Effector memory CD8-positive, alpha-beta T cell (primary cell): ENCODE measurements around the gene EAF1.
"Not testable (repeated sequence)": the region's sequence is repeated elsewhere in the genome, so short reads cannot be mapped to it uniquely, and the experiment has no call there.

Source experiments
- ATAC-seq: fragments of 150-1000 bp; cut with Tn5 transposase; replicated peaks from 2 replicates; pipeline ENCODE4 v1.10.0; 2021; ENCODE audit warnings: mild to moderate bottlenecking, moderate library complexity
- DNase-seq, 3 experiments: peaks; one replicate each; pipeline ENCODE4 v3.0.0; 2021
- H3K27ac Mint-ChIP-seq, 2 donors: one replicate each; pipeline ENCODE4 v1.8.0; 2022; ENCODE audit warnings: mild to moderate bottlenecking in 2 of 2, mixed read lengths in 2 of 2, moderate library complexity in 2 of 2
- H3K27me3 Mint-ChIP-seq, 2 donors: one replicate each; pipeline ENCODE4 v1.8.0; 2022; ENCODE audit warnings: mixed read lengths in 2 of 2
- H3K36me3 Mint-ChIP-seq: one replicate; pipeline ENCODE4 v1.8.0; 2022; ENCODE audit warnings: mild to moderate bottlenecking, moderate library complexity, mixed read lengths; ENCODE audit not compliant: insufficient read depth
- H3K4me1 Mint-ChIP-seq, 2 donors: one replicate each; pipeline ENCODE4 v1.8.0; 2022; ENCODE audit warnings: low read depth in 2 of 2, mixed read lengths in 2 of 2
- H3K4me3 Mint-ChIP-seq, 2 donors: one replicate each; pipeline ENCODE4 v1.8.0; 2022; ENCODE audit warnings: mild to moderate bottlenecking in 2 of 2, mixed read lengths in 2 of 2, moderate library complexity in 2 of 2
- H3K9me3 Mint-ChIP-seq, 2 donors: one replicate each; pipeline ENCODE4 v1.8.0; 2022; ENCODE audit warnings: mixed read lengths in 2 of 2

The EAF1 gene

GRCh38 chr3:15391007-15391406 lies 36.4 kb upstream of the EAF1 start:
- Mint-ChIP-seq H3K4me3 (no peak overlapping the region), H3K4me1 (peaks cover 0 to 3% of the 10 kb centered on the region in 2 donors), H3K36me3 (no peaks in the 10 kb centered on the region), H3K27me3 (no peaks in the 10 kb centered on the region), H3K9me3 (no peaks in the 10 kb centered on the region), H3K27ac (no peak overlapping the region)
- no peak for ATAC-seq
- DNase-seq, result no peak

- H3K4me1 Mint-ChIP-seq, H3K27me3 Mint-ChIP-seq, DNase-seq, H3K36me3 Mint-ChIP-seq, ATAC-seq, H3K4me3 Mint-ChIP-seq, H3K9me3 Mint-ChIP-seq, H3K27ac Mint-ChIP-seq: not testable (repeated sequence)
These were observed 34.1 kb upstream of the EAF1 start for GRCh38 chr3:15393252-15393651.

GRCh38 chr3:15398731-15399133 lies 28.7 kb upstream of the EAF1 start:
- DNase-seq, result peak in 2 of 3 experiments; percentile 8 to 37
- H3K27ac Mint-ChIP-seq, H3K9me3 Mint-ChIP-seq, H3K4me3 Mint-ChIP-seq, H3K36me3 Mint-ChIP-seq, H3K27me3 Mint-ChIP-seq, ATAC-seq: not testable (repeated sequence)
- peaks cover 19 to 25% of the 10 kb centered on the region in 2 donors for H3K4me1 Mint-ChIP-seq

GRCh38 chr3:15399970-15400369 lies 27.4 kb upstream of the EAF1 start:
- Mint-ChIP-seq H3K27ac (no peak overlapping the region), H3K4me3 (peak overlapping the region; percentile 52 to 61), H3K4me1 (peaks cover 19 to 25% of the 10 kb centered on the region in 2 donors), H3K9me3 (no peaks in the 10 kb centered on the region), H3K36me3 (peaks cover 4% of the 10 kb centered on the region), H3K27me3 (no peaks in the 10 kb centered on the region)
- ATAC-seq (peak; percentile 95), DNase-seq (peak in 2 of 3 experiments; percentile 35 to 43)

GRCh38 chr3:15401936-15402335 lies 25.5 kb upstream of the EAF1 start:
- H3K36me3 Mint-ChIP-seq, result peaks cover 4% of the 10 kb centered on the region
- peak overlapping the region in 1 of 2 donors; percentile 58 for H3K4me3 Mint-ChIP-seq
- H3K27ac Mint-ChIP-seq, result no peak overlapping the region
- no peaks in the 10 kb centered on the region for H3K9me3 Mint-ChIP-seq
- ATAC-seq (no peak), DNase-seq (no peak)
- H3K4me1 Mint-ChIP-seq, result peaks cover 19 to 25% of the 10 kb centered on the region in 2 donors
- H3K27me3 Mint-ChIP-seq, result no peaks in the 10 kb centered on the region

- no peaks in the 10 kb centered on the region for H3K9me3 Mint-ChIP-seq
- H3K27me3 Mint-ChIP-seq, result no peaks in the 10 kb centered on the region
- no peak overlapping the region for H3K4me3 Mint-ChIP-seq
- peaks cover 18 to 25% of the 10 kb centered on the region in 2 donors for H3K4me1 Mint-ChIP-seq
- H3K27ac Mint-ChIP-seq, result no peak overlapping the region
- no peak for DNase-seq
- H3K36me3 Mint-ChIP-seq, result peaks cover 5% of the 10 kb centered on the region
- no peak for ATAC-seq
These were observed 23.9 kb upstream of the EAF1 start for GRCh38 chr3:15403495-15403894.

GRCh38 chr3:15403965-15404364 lies 23.4 kb upstream of the EAF1 start:
- H3K36me3 Mint-ChIP-seq, result peaks cover 7% of the 10 kb centered on the region
- ATAC-seq (no peak), DNase-seq (no peak)
- no peak overlapping the region for H3K4me3 Mint-ChIP-seq
- no peaks in the 10 kb centered on the region for H3K9me3 Mint-ChIP-seq
- no peak overlapping the region for H3K27ac Mint-ChIP-seq
- H3K27me3 Mint-ChIP-seq, result no peaks in the 10 kb centered on the region
- H3K4me1 Mint-ChIP-seq, result peaks cover 18 to 25% of the 10 kb centered on the region in 2 donors

GRCh38 chr3:15404767-15405166 lies 22.6 kb upstream of the EAF1 start:
- DNase-seq (no peak), ATAC-seq (no peak)
- Mint-ChIP-seq H3K36me3 (peaks cover 8% of the 10 kb centered on the region), H3K9me3 (no peaks in the 10 kb centered on the region), H3K27me3 (no peaks in the 10 kb centered on the region), H3K27ac (no peak overlapping the region), H3K4me1 (peaks cover 11 to 17% of the 10 kb centered on the region in 2 donors), H3K4me3 (no peak overlapping the region)

GRCh38 chr3:15405448-15406050 lies 21.8 kb upstream of the EAF1 start:
- Mint-ChIP-seq H3K9me3 (no peaks in the 10 kb centered on the region), H3K27ac (peak overlapping the region in 1 of 2 donors; percentile 29), H3K4me1 (peaks cover 4 to 9% of the 10 kb centered on the region in 2 donors), H3K36me3 (peaks cover 16% of the 10 kb centered on the region), H3K4me3 (no peak overlapping the region), H3K27me3 (no peaks in the 10 kb centered on the region)
- DNase-seq, result peak; percentile 12 to 28 (median 22)
- peak; percentile 78 for ATAC-seq

GRCh38 chr3:15409239-15409638 lies 18.2 kb upstream of the EAF1 start:
- ATAC-seq (no peak), DNase-seq (no peak)
- H3K27me3 Mint-ChIP-seq, result no peaks in the 10 kb centered on the region
- peak overlapping the region in 1 of 2 donors; percentile 53 for H3K27ac Mint-ChIP-seq
- no peak overlapping the region for H3K4me3 Mint-ChIP-seq
- H3K36me3 Mint-ChIP-seq, result peaks cover 35% of the 10 kb centered on the region
- H3K9me3 Mint-ChIP-seq, result no peaks in the 10 kb centered on the region
- no peaks in the 10 kb centered on the region for H3K4me1 Mint-ChIP-seq

GRCh38 chr3:15409774-15410173 lies 17.6 kb upstream of the EAF1 start:
- Mint-ChIP-seq H3K27me3 (no peaks in the 10 kb centered on the region), H3K9me3 (no peaks in the 10 kb centered on the region), H3K4me1 (no peaks in the 10 kb centered on the region), H3K36me3 (peaks cover 40% of the 10 kb centered on the region), H3K27ac (no peak overlapping the region), H3K4me3 (no peak overlapping the region)
- DNase-seq (no peak), ATAC-seq (no peak)

- H3K4me1 Mint-ChIP-seq, H3K9me3 Mint-ChIP-seq, DNase-seq, H3K27ac Mint-ChIP-seq, ATAC-seq, H3K4me3 Mint-ChIP-seq, H3K27me3 Mint-ChIP-seq: not testable (repeated sequence)
- peaks cover 51% of the 10 kb centered on the region for H3K36me3 Mint-ChIP-seq
These were observed 16.4 kb upstream of the EAF1 start for GRCh38 chr3:15410966-15411365.

- H3K4me3 Mint-ChIP-seq, result no peak overlapping the region
- H3K36me3 Mint-ChIP-seq, result peaks cover 33% of the 10 kb centered on the region
- no peak overlapping the region for H3K27ac Mint-ChIP-seq
These were observed 6.5 kb upstream of the EAF1 start for GRCh38 chr3:15420871-15421270.

GRCh38 chr3:15426579-15427118 lies 749 bp upstream of the EAF1 start:
- Mint-ChIP-seq H3K36me3 (peaks cover 56% of the 10 kb centered on the region), H3K27ac (peak overlapping the region; percentile 99), H3K4me3 (peak overlapping the region; percentile 87 to 95), H3K27me3 (no peaks in the 10 kb centered on the region), H3K4me1 (peaks cover 44 to 60% of the 10 kb centered on the region in 2 donors), H3K9me3 (no peaks in the 10 kb centered on the region)
- no peak for DNase-seq
- no peak for ATAC-seq

More at GRCh38 chr3:15420871-15421270, 6.5 kb upstream of the EAF1 start:
- peaks cover 10 to 20% of the 10 kb centered on the region in 2 donors for H3K4me1 Mint-ChIP-seq
- ATAC-seq (no peak), DNase-seq (no peak)
- H3K27me3 Mint-ChIP-seq, result no peaks in the 10 kb centered on the region
- no peaks in the 10 kb centered on the region for H3K9me3 Mint-ChIP-seq
